ENCODE results near the gene GPR171. TPM values are rescaled to one million over a fixed set of nuclear protein-coding genes. Genes with fewer than 3 reads are reported as not detected.
"Not testable (repeated sequence)": the region's sequence is repeated elsewhere in the genome, so short reads cannot be mapped to it uniquely, and the experiment has no call there.

Gene GPR171
- total RNA-seq, 4 donors from 2014 or later: 0.55 to 0.68 TPM; not detected in 2

DNA sequence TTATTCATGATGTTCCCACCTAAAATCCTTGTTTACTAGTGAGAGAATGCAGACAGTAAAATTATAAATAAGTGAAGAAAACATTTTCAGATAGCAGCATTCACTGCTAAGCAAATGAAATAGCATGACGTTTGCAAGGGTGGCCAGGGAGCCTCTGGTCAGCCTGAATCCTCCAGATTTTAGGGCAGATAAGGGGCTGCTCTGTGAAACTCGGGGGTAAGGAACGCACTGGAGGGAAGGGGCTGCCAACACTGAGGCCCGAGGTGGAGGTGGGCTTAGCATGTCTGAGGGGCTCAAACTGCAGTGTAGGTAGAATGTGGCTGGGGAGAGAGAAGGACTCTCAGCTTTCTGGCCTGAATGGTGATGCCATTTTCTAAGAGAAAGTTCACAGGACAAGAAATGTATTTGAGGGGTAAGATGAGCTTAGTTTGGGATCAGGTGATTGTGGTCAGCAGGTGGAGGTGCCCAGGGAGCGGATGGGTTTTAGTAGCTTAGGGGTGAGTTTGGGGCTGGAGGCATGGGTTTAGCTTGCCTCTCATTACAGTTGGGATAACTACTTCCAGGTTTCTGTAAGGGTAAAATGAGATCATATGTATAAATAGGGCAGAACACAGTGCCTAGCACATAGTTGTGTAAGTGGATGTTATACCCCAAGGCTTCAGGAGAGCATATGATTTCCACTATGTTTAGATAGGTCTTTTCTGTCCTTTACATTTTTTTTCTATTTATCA lies 20.5 kb downstream of the GPR171 start:
- intact Hi-C loops (cut with DNase I; ENCODE audit: low total_unique reads): no loop called here
- WGBS, 2 donors: 76 to 79% methylated on average over 5 of the region's 5 CpGs
- TF ChIP-seq, protein P1, sequence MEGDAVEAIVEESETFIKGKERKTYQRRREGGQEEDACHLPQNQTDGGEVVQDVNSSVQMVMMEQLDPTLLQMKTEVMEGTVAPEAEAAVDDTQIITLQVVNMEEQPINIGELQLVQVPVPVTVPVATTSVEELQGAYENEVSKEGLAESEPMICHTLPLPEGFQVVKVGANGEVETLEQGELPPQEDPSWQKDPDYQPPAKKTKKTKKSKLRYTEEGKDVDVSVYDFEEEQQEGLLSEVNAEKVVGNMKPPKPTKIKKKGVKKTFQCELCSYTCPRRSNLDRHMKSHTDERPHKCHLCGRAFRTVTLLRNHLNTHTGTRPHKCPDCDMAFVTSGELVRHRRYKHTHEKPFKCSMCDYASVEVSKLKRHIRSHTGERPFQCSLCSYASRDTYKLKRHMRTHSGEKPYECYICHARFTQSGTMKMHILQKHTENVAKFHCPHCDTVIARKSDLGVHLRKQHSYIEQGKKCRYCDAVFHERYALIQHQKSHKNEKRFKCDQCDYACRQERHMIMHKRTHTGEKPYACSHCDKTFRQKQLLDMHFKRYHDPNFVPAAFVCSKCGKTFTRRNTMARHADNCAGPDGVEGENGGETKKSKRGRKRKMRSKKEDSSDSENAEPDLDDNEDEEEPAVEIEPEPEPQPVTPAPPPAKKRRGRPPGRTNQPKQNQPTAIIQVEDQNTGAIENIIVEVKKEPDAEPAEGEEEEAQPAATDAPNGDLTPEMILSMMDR (IDR thresholded peaks at IDR 0.05): no peak
- no peak for TF ChIP-seq POLR2A (IDR thresholded peaks at IDR 0.05)
- no peak for DNase-seq (ENCODE audit: low spot score in 2 of 2)
- H3K4me3 ChIP-seq (ENCODE audit: low read depth, poor library complexity, severe bottlenecking): no peak overlapping the region

DNA sequence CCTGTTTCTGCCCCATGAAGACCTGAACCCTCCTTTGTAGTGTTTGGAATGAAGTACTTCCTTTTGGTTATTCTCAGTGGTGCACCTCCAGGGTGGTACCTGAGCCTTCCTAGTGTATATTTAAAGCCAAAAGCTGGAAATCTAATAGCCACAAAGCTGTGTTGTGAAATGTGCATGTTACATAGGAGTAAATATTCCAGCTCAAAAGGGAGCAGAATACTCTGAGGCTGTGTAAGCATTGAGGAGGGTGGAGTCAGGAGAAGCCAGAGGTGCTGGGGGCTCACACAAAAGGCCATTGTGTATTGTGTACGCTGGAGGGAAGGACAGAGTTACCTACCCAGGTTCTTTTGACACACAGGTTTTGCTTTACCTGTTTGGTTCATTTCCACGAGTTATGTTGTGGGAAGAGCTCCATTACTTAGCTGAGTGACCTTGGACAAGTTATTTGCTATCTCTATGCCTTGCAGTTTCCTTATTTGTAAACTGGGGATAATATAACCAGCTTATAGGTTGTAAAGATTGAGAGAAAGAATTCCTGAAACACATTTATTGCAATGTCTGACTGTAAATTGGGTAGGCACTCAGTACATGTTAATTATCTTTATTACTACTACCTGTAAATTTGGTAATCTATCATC lies 24.7 kb downstream of the GPR171 start:
- DNase-seq (ENCODE audit: low spot score in 2 of 2): no peak
- intact Hi-C loops (cut with DNase I; ENCODE audit: low total_unique reads): loop anchor here (10.0 kb wide), 1 partner anchor 46 kb away; no protein-coding TSS in a partner anchor
- 76 to 86% methylated on average over 2 of the region's 2 CpGs for WGBS, 2 donors
- TF ChIP-seq, protein P1 (IDR thresholded peaks at IDR 0.05): no peak
- TF ChIP-seq POLR2A (IDR thresholded peaks at IDR 0.05): no peak
- H3K4me3 ChIP-seq (ENCODE audit: low read depth, poor library complexity, severe bottlenecking): no peak overlapping the region

DNA sequence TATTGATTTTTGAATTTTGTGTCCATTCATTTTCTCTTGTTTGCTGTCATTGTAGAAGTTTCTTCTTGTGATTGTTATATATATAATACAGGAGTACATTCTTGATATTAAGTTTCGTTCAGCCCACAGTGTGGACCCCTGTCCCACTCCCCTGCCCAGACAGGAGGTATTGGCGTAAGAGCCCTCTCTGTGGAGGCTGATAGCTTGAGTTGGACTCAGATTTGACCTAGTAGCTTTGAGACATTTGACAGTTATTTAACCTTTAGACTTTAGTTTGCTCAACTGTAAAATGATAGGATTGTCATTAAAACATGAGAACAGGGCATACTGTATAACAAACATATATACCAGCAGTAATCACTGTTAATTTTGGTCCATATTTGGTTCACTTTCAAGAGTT lies 27.1 kb downstream of the GPR171 start:
- WGBS, 2 donors: 97 to 98% methylated on average over 2 of the region's 2 CpGs

DNA sequence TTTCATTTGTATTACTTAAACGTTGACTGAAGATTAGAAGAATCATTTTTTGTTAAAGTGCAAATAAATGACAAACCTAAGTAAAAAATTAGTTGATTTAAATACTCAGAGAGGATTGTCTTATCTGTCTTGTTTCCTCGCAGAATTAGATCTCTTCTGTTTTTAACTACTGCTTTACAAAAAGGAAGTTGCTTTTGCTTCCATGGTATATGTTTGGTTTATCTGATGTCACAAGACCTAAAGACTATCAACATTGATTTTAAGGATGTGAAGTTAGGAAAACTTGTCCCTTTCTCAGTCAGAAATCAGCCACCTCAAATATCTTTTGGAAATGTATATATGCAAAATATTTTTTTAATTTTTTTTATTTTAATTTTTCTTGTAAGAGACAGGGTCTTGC lies 28.7 kb downstream of the GPR171 start:
- TF ChIP-seq, protein P1 (IDR thresholded peaks at IDR 0.05): no peak
- TF ChIP-seq POLR2A (IDR thresholded peaks at IDR 0.05): no peak

More for the DNA sequence above, 27.1 kb downstream of the GPR171 start:
- H3K4me3 ChIP-seq (ENCODE audit: low read depth, poor library complexity, severe bottlenecking): no peak overlapping the region
- intact Hi-C loops (cut with DNase I; ENCODE audit: low total_unique reads): loop anchor here (10.0 kb wide), 1 partner anchor 49 kb away; no protein-coding TSS in a partner anchor
- DNase-seq (ENCODE audit: low spot score in 2 of 2): no peak
- no peak for TF ChIP-seq POLR2A (IDR thresholded peaks at IDR 0.05)
- TF ChIP-seq, protein P1 (IDR thresholded peaks at IDR 0.05): no peak

DNA sequence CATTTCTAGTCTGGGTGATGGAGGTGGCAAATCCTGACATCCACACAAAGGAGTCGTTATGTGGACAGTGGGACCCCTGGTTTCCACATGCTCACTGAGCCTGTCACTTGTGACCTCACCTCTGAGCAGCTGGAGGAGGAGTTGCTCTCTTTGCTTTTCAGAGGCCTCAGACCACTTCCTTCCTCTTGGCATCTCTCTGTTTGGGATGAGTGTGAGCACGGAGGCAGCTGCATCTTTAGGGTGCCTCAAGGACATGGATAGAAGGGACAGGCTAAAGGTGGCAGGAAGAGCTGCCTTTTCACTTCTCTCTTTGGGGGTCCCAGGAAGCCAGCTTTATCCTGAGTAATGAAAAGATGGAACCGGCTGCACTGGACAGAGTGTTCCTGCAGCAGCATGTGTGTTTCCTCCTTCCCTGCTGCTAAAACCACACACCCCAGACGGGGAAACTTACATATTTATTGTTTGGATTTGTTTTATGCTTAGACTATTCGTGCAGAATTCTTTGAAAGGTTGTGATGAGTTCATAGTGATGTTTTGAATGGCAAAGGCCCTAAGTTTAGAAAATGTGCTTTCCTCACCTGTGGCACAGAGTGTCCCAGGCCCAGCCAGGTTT lies 31.8 kb downstream of the GPR171 start:
- peak in 1 of 2 donors; percentile 21 for DNase-seq (ENCODE audit: low spot score in 2 of 2)
- WGBS, 2 donors: 47 to 60% methylated on average over 5 of the region's 5 CpGs
- TF ChIP-seq POLR2A (IDR thresholded peaks at IDR 0.05): no peak
- TF ChIP-seq, protein P1 (IDR thresholded peaks at IDR 0.05): no peak
- no peak overlapping the region for H3K4me3 ChIP-seq (ENCODE audit: low read depth, poor library complexity, severe bottlenecking)
- intact Hi-C loops (cut with DNase I; ENCODE audit: low total_unique reads): loop anchor here (10.0 kb wide), 1 partner anchor 54 kb away; no protein-coding TSS in a partner anchor

More for the DNA sequence above, 28.7 kb downstream of the GPR171 start:
- H3K4me3 ChIP-seq (ENCODE audit: low read depth, poor library complexity, severe bottlenecking): no peak overlapping the region
- intact Hi-C loops (cut with DNase I; ENCODE audit: low total_unique reads): loop anchor here (10.0 kb wide), 1 partner anchor 50 kb away; no protein-coding TSS in a partner anchor
- DNase-seq (ENCODE audit: low spot score in 2 of 2): no peak
- 69 to 80% methylated on average over 2 of the region's 2 CpGs for WGBS, 2 donors

DNA sequence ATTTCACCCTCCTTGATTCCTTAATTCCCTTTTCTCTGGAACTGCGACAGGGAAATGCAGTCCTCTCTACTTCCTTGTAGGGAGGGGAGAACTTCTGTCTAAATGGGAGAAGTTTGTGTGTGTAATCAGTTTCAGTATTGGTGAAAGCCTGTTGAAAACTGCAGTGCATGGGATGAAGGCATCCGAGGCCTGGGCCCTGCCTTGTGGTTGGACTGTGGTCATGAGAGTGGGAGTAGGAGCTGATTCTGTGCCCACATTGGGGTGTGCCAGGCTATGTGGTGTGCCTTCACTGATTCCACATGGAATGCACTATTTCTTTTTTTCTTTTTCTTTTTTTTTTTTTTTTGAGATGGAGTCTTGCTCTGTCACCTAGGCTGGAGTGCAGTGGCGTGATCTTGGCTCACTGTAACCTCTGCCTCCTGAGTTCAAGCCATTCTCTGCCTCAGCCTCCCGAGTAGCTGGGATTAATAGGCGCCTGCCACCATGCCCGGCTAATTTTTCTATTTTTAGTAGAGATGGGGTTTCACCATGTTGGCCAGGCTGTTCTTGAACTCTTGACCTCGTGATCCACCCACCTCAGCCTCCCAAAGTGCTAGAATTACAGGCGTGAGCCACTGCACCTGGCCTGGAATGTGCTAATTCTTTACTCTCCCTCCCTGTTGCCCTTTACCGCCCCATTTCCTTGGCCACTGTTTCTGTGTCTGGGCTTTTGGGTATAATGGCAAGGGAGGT lies 32.9 kb downstream of the GPR171 start:
- intact Hi-C loops (cut with DNase I; ENCODE audit: low total_unique reads): loop anchor here (10.0 kb wide), 1 partner anchor 55 kb away; no protein-coding TSS in a partner anchor
- peak; percentile 39 to 88 for DNase-seq (ENCODE audit: low spot score in 2 of 2)

More for the DNA sequence above, 32.9 kb downstream of the GPR171 start:
- WGBS, 2 donors: 75% methylated on average over 9 of the region's 9 CpGs
- not testable (repeated sequence) for H3K4me3 ChIP-seq (ENCODE audit: low read depth, poor library complexity, severe bottlenecking)

All from lower leg skin (tissue), 4 donors.